SW480 (cell line): Measurements from ENCODE around the gene DSCAM.

Experiments used
- DNase-seq: peaks from one replicate; pipeline ENCODE4 v3.0.0-alpha.2; 2016; ENCODE audit warnings: low spot score

Gene DSCAM

DNA sequence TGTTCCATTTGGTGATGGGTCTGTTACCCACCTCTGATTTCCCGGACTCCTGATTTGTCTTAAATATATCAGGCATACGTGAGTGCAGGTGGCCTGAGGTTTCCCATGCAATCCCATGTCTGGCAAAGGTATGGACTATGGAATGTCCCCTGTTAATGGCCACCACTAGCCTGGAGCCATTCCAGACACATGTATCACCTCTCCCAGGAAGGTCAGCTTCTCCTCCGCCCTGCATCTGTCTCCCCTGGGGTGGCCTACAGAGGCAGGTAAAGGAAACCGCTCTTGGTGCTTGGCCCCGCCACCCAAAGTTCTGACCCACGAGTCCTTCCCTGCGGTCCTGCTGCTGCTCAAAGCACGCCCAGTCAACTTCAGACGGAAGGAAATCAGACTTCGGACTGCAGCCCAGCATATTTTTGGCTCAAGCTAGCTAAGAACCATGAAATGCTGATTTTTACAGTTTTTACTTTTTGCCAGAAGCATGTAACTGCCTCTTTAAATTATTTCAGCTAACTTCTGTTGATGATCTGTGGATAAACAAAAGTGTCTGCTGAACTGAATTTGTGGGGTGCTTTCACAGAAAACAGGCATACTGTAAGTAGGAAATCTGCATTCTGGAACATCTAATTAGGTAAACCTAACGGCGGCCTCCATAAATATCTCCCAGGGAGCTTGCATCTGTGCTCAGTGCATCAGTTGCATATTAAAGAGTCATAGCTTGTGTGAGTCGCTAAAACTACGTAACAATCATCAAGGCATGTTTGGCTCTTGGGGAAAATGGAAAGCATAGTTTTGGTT, 873.8 kb downstream of the DSCAM start:
- DNase-seq, result peak; percentile 6

GRCh38 chr21:39972471-39972870, 874.5 kb downstream of the DSCAM start:
- DNase-seq, result peak; percentile 17

- peak; percentile 46 for DNase-seq
These were observed 875.0 kb downstream of the DSCAM start for GRCh38 chr21:39971956-39972355.

DNA sequence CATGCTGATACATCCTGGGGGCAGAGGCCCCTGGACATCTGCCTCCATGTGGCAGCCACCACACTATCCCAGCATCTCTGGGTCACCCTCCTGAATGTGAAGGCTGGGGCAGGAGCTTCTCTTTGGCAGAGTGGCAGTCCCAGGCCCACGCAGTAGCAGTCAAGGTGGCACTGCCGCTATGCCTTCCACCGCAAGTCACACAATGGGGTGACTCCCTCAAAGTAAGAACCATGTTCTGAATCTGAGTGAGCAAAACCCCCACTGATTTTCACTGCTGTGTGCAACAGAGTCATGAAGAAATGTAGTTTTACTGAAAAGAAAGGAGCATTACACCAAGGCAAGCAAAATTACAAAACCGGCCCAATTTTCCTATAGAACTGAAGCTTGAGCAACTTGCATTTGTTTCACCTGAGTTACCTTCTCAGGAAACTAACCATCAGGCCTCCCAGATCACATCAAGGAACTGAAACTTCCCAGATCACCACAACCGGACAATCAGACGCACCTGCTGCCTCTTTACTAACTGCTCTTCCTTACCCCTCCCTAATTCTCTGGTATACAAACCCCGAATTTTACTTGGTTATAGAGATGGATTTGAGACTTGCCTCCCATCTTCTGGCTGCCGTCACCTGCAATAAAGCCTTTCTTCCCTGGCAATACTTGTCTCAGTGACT, 877.1 kb downstream of the DSCAM start:
- no peak for DNase-seq

DNA sequence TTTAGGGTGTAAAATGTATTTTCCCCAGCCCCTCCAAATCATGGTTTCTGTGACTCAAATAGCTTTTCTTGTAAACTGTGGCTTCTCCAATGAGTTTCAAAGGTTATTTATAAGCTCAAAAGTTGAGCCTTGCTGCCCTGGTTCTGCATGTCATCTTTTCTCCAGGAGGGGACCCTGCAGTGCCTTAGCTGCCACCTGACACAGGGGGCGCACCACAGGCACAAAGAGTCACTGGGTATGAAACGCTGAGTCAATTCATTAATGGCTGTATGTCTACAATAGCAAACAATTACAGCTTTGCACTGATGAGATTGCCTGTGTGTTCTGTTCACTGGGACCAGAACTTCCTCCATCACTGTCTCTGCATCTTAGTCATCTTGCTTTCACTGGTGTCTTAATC, 878.9 kb downstream of the DSCAM start:
- no peak for DNase-seq

- no peak for DNase-seq
These were observed 880.2 kb downstream of the DSCAM start for GRCh38 chr21:39966786-39967185.

GRCh38 chr21:39965026-39965425, 881.9 kb downstream of the DSCAM start:
- no peak for DNase-seq

- peak; percentile 16 for DNase-seq
These were observed 885.7 kb downstream of the DSCAM start for GRCh38 chr21:39961251-39961650.
